ENCODE data around the gene ZNF366.
A peak's percentile ranks its signal among the peaks of the same experiment; 100 is the strongest.

ZNF366 gene

GRCh38 chr5:72537166-72537565, 30.0 kb upstream of the ZNF366 start:
- H3K4me3 ChIP-seq (ENCODE audit: low read depth, low read length), result no peak overlapping the region
- DNase-seq (ENCODE audit: low read depth), result no peak
- TF ChIP-seq CTCF (conservative IDR thresholded peaks at IDR 0.05; ENCODE audit: low read depth, low read length), result no peak

- peak; percentile 27 for DNase-seq (ENCODE audit: low read depth)
- no peak overlapping the region for H3K4me3 ChIP-seq (ENCODE audit: low read depth, low read length)
- no peak for TF ChIP-seq CTCF (conservative IDR thresholded peaks at IDR 0.05; ENCODE audit: low read depth, low read length)
These were observed 24.4 kb upstream of the ZNF366 start for GRCh38 chr5:72531496-72532190.

DNA sequence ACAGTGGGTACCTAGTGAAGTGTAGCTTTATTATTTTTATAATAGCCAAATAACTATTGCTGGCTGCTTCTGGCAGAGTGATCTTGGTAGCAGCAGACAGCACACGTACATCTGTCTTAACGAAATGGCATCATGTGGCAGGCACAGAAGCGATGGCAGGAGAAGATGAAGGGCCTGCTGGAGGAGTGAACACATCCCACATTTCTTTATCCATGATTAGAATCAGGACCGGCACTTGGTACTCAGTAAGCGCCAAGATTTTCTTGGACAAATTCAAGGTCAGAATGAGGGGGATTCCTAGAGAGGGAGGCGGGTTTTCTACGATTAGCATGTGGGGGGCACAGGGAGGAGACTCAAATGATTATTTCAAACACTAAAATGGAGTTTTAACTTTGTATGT, 23.0 kb upstream of the ZNF366 start:
- H3K4me3 ChIP-seq (ENCODE audit: low read depth, low read length), result no peak overlapping the region
- DNase-seq (ENCODE audit: low read depth), result no peak
- no peak for TF ChIP-seq CTCF (conservative IDR thresholded peaks at IDR 0.05; ENCODE audit: low read depth, low read length)

DNA sequence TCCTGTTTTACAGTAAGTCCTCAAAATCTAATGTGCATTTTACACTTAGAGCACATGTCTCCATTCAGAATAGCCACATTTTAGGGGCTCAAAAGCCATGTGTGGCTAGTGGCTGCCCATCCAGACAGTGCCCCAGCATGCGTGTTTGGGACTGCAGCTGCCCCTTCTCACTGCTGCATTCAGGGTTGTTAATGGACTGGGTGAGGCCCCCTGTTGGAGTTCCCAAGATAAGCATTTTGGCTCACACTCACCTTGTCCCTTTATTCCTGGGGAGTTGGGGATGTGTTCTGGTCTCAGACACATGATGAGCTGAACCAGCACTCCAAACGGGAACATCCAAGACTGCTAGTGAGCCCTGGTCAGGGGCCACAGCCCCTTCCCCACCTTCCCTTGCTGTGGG, 22.2 kb upstream of the ZNF366 start:
- H3K4me3 ChIP-seq (ENCODE audit: low read depth, low read length), result no peak overlapping the region
- DNase-seq (ENCODE audit: low read depth), result no peak
- TF ChIP-seq CTCF (conservative IDR thresholded peaks at IDR 0.05; ENCODE audit: low read depth, low read length), result no peak

DNA sequence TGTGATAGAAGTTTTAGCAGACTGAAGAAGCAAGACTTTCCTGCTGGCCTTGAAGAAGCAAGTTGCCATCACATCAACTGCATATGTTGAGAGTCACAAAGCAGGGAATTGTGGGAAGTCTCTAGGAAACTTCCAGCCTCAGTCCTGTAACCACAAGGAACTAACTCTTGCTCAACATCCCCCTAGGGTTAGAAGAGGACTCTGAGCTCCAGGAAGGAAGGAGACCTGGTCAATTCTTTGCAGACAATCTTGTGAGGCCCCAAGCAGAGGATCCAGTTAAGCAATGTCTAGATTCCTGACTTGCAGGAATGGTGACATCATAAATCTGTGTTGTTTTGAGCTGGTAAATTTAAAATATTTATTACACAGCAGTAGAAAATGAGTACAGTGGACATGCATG, 18.6 kb upstream of the ZNF366 start:
- peak; percentile 97 for DNase-seq (ENCODE audit: low read depth)
- H3K4me3 ChIP-seq (ENCODE audit: low read depth, low read length), result no peak overlapping the region
- no peak for TF ChIP-seq CTCF (conservative IDR thresholded peaks at IDR 0.05; ENCODE audit: low read depth, low read length)

- TF ChIP-seq CTCF (conservative IDR thresholded peaks at IDR 0.05; ENCODE audit: low read depth, low read length), result peak; percentile 74
- no peak overlapping the region for H3K4me3 ChIP-seq (ENCODE audit: low read depth, low read length)
- DNase-seq (ENCODE audit: low read depth), result peak; percentile 95
These were observed 16.9 kb upstream of the ZNF366 start for GRCh38 chr5:72523960-72524582.

- no peak overlapping the region for H3K4me3 ChIP-seq (ENCODE audit: low read depth, low read length)
- no peak for DNase-seq (ENCODE audit: low read depth)
- TF ChIP-seq CTCF (conservative IDR thresholded peaks at IDR 0.05; ENCODE audit: low read depth, low read length), result no peak
These were observed 15.4 kb upstream of the ZNF366 start for GRCh38 chr5:72522607-72523006.
